ENCODE data around the gene RAB7B. TPM values are rescaled to one million over a fixed set of nuclear protein-coding genes. Genes with fewer than 3 reads are reported as not detected.

The RAB7B gene
- total RNA-seq, 1 donor from 2014 or later, result 0.13 TPM

- no peaks in the 10 kb centered on the region for H3K27me3 ChIP-seq (ENCODE audit: control insufficient read depth, insufficient read depth, low read length)
- no peak for TF ChIP-seq CTCF (IDR thresholded peaks at IDR 0.05; ENCODE audit: insufficient read depth, low read length, poor library complexity, severe bottlenecking)
- DNase-seq (ENCODE audit: low read depth), result no peak
- H3K36me3 ChIP-seq (ENCODE audit: control insufficient read depth, insufficient read depth, low read length), result no peaks in the 10 kb centered on the region
- no peak overlapping the region for H3K4me3 ChIP-seq (ENCODE audit: low read depth, low read length)
Measured at GRCh38 chr1:206048582-206048981, 45.4 kb upstream of the RAB7B start.

GRCh38 chr1:206047271-206047670, 44.1 kb upstream of the RAB7B start:
- H3K27me3 ChIP-seq (ENCODE audit: control insufficient read depth, insufficient read depth, low read length), result no peaks in the 10 kb centered on the region
- H3K36me3 ChIP-seq (ENCODE audit: control insufficient read depth, insufficient read depth, low read length), result no peaks in the 10 kb centered on the region
- DNase-seq (ENCODE audit: low read depth), result no peak
- H3K4me3 ChIP-seq (ENCODE audit: low read depth, low read length), result no peak overlapping the region
- TF ChIP-seq CTCF (IDR thresholded peaks at IDR 0.05; ENCODE audit: insufficient read depth, low read length, poor library complexity, severe bottlenecking), result no peak

- Histone ChIP-seq H3K36me3 (ENCODE audit: control insufficient read depth, insufficient read depth, low read length) (no peaks in the 10 kb centered on the region), H3K27me3 (ENCODE audit: control insufficient read depth, insufficient read depth, low read length) (peaks cover 2% of the 10 kb centered on the region), H3K4me3 (ENCODE audit: low read depth, low read length) (no peak overlapping the region)
- DNase-seq (ENCODE audit: low read depth), result no peak
- no peak for TF ChIP-seq CTCF (IDR thresholded peaks at IDR 0.05; ENCODE audit: insufficient read depth, low read length, poor library complexity, severe bottlenecking)
Measured at GRCh38 chr1:206041640-206042039, 38.4 kb upstream of the RAB7B start.

- no peak for DNase-seq (ENCODE audit: low read depth)
- no peak for TF ChIP-seq CTCF (IDR thresholded peaks at IDR 0.05; ENCODE audit: insufficient read depth, low read length, poor library complexity, severe bottlenecking)
- Histone ChIP-seq H3K36me3 (ENCODE audit: control insufficient read depth, insufficient read depth, low read length) (no peaks in the 10 kb centered on the region), H3K4me3 (ENCODE audit: low read depth, low read length) (no peak overlapping the region), H3K27me3 (ENCODE audit: control insufficient read depth, insufficient read depth, low read length) (peaks cover 2% of the 10 kb centered on the region)
Measured at GRCh38 chr1:206040328-206040727, 37.1 kb upstream of the RAB7B start.

- Histone ChIP-seq H3K36me3 (ENCODE audit: control insufficient read depth, insufficient read depth, low read length) (no peaks in the 10 kb centered on the region), H3K4me3 (ENCODE audit: low read depth, low read length) (no peak overlapping the region), H3K27me3 (ENCODE audit: control insufficient read depth, insufficient read depth, low read length) (peaks cover 2% of the 10 kb centered on the region)
- DNase-seq (ENCODE audit: low read depth), result no peak
- TF ChIP-seq CTCF (IDR thresholded peaks at IDR 0.05; ENCODE audit: insufficient read depth, low read length, poor library complexity, severe bottlenecking), result no peak
Measured at GRCh38 chr1:206039046-206039973, 36.1 kb upstream of the RAB7B start.
